MM.1S (cell line): ENCODE data around the gene CHST10.

Experiments used
- CTCF ChIP-seq: fragments of 300-600 bp; sonication (generic); IDR thresholded peaks from 2 replicates; pipeline ENCODE4 v1.5.1; 2016; ENCODE audit warnings: antibody characterized with exemption, low read length, mixed read lengths
- EZH2 ChIP-seq: fragments of 300-600 bp; sonication (generic); optimal IDR thresholded peaks from 2 replicates; pipeline ENCODE3; 2017; ENCODE audit warnings: low read depth, mild to moderate bottlenecking, antibody characterized with exemption, low read length, mixed read lengths
- EZH2phosphoT487 ChIP-seq: fragments of 300-600 bp; sonication (generic); IDR thresholded peaks from 2 replicates; pipeline ENCODE4 v1.6.1; 2018; ENCODE audit warnings: antibody characterized with exemption, low read length

DNA sequence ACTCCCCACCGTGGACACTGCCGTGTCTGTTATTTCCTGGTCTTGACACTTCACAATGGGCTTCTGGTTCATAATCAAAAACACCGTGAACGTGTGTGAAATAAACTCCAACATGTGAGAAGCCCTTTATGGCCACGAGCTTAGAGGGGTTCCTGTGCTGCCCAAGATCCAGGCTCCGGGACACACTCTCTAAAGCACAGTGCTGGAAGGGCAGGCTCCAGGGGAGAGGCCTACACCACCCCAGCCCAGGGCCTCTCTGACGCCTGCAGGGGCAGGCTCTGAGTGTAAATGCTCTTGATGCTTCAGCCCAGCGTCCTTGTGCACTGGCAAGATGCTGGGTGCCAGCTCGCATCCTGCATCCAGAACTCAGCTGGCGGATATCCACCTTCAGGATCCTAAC, 13.7 kb downstream of the CHST10 start:
- no peak for TF ChIP-seq CTCF
- no peak for TF ChIP-seq EZH2phosphoT487
- TF ChIP-seq EZH2: no peak
